Mammary epithelial cell (primary cell): Measurements from ENCODE around the gene CD4.

Experiments used
- CTCF ChIP-seq, 2 donors: IDR thresholded peaks in 1 of 2; conservative IDR thresholded peaks in 1 of 2; 2 replicates each; pipeline ENCODE4 v1.5.1; 2011 to 2012; ENCODE audit warnings: inconsistent platforms in 2 of 2, low read length in 2 of 2, mild to moderate bottlenecking in 2 of 2, control low read depth in 1 of 2, low read depth in 1 of 2; ENCODE audit not compliant: insufficient read depth in 1 of 2; ENCODE audit errors: extremely low read depth in 1 of 2
- EZH2 ChIP-seq: IDR thresholded peaks from 2 replicates; pipeline ENCODE4 v1.6.1; 2012; ENCODE audit warnings: low read length, inconsistent platforms, borderline replicate concordance

GRCh38 chr12:6827982-6828780 is 38.9 kb downstream of the CD4 start, which contains the start of gene P3H3:
- TF ChIP-seq CTCF (conservative IDR thresholded peaks at IDR 0.05 in 1 of 2, IDR thresholded peaks at IDR 0.05 in 1 of 2; ENCODE audit: extremely low read depth in 1 of 2, insufficient read depth in 1 of 2, low read depth in 1 of 2, low read length in 2 of 2) (no peak), EZH2 (no peak)
